Epithelial cell of esophagus (primary cell): Measurements from ENCODE around the gene NXPH4.

Source experiments
- DNase-seq: peaks from one replicate; pipeline ENCODE4 v3.0.0; 2010; ENCODE audit warnings: low read depth
- H3K4me3 ChIP-seq: 2 replicates; pipeline ENCODE4 v1.5.1; 2011; ENCODE audit warnings: mild to moderate bottlenecking, low read length, control low read depth
- TF ChIP-seq, protein P1 (sequence below): IDR thresholded peaks from 2 replicates; pipeline ENCODE4 v1.5.1; 2011; ENCODE audit warnings: low read depth, mild to moderate bottlenecking, low read length, control low read depth, inconsistent platforms; ENCODE audit not compliant: insufficient read depth; ENCODE audit errors: missing control alignments

The NXPH4 gene

GRCh38 chr12:57255916-57256315 is 39.3 kb downstream of the NXPH4 start:
- H3K4me3 ChIP-seq = no peak overlapping the region
- no peak for DNase-seq
- TF ChIP-seq, protein P1, sequence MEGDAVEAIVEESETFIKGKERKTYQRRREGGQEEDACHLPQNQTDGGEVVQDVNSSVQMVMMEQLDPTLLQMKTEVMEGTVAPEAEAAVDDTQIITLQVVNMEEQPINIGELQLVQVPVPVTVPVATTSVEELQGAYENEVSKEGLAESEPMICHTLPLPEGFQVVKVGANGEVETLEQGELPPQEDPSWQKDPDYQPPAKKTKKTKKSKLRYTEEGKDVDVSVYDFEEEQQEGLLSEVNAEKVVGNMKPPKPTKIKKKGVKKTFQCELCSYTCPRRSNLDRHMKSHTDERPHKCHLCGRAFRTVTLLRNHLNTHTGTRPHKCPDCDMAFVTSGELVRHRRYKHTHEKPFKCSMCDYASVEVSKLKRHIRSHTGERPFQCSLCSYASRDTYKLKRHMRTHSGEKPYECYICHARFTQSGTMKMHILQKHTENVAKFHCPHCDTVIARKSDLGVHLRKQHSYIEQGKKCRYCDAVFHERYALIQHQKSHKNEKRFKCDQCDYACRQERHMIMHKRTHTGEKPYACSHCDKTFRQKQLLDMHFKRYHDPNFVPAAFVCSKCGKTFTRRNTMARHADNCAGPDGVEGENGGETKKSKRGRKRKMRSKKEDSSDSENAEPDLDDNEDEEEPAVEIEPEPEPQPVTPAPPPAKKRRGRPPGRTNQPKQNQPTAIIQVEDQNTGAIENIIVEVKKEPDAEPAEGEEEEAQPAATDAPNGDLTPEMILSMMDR = no peak

GRCh38 chr12:57258977-57259970 is 42.7 kb downstream of the NXPH4 start:
- TF ChIP-seq, protein P1 = no peak
- no peak overlapping the region for H3K4me3 ChIP-seq
- DNase-seq = no peak

DNA sequence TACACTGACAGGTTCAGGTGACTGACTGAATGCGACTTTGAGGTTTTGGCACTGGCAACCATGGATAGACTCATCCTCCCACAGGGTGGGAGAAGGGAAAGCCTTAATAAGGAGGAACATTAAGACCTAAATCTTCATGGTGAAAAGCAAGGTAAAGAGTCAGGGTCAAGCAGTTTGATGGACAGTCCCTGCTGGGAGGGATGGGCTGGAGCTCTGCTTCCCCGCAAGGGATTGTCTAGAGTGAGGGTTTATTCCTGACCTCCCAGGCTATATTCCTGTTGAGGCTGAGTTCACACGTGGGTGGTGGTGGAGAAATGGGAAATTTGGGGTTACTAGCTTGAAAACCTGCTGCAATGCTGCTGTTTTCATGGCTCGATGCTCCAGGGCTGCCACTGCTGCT is 43.8 kb downstream of the NXPH4 start:
- DNase-seq = no peak
- TF ChIP-seq, protein P1 = no peak
- no peak overlapping the region for H3K4me3 ChIP-seq

GRCh38 chr12:57261428-57261865 is 44.9 kb downstream of the NXPH4 start:
- no peak for DNase-seq
- no peak overlapping the region for H3K4me3 ChIP-seq

GRCh38 chr12:57262126-57262822 is 45.7 kb downstream of the NXPH4 start:
- H3K4me3 ChIP-seq = no peak overlapping the region
- no peak for DNase-seq
- TF ChIP-seq, protein P1 = no peak

More at GRCh38 chr12:57261428-57261865, 44.9 kb downstream of the NXPH4 start:
- TF ChIP-seq, protein P1 = no peak

- TF ChIP-seq, protein P1 = no peak
- H3K4me3 ChIP-seq = no peak overlapping the region
- no peak for DNase-seq
Measured at GRCh38 chr12:57263096-57263495, 46.5 kb downstream of the NXPH4 start.
